GM19025 (cell line): Measurements from ENCODE around the gene ENTREP3.
"Not testable (repeated sequence)": the region's sequence is repeated elsewhere in the genome, so short reads cannot be mapped to it uniquely, and the experiment has no call there.

Experiments
- ATAC-seq: cut with Tn5 transposase; IDR thresholded peaks from one replicate; pipeline ENCODE4 v1.9.1; 2021; ENCODE audit warnings: mild to moderate bottlenecking, low read depth, moderate library complexity; ENCODE audit not compliant: unreplicated experiment

Gene ENTREP3, protein sequence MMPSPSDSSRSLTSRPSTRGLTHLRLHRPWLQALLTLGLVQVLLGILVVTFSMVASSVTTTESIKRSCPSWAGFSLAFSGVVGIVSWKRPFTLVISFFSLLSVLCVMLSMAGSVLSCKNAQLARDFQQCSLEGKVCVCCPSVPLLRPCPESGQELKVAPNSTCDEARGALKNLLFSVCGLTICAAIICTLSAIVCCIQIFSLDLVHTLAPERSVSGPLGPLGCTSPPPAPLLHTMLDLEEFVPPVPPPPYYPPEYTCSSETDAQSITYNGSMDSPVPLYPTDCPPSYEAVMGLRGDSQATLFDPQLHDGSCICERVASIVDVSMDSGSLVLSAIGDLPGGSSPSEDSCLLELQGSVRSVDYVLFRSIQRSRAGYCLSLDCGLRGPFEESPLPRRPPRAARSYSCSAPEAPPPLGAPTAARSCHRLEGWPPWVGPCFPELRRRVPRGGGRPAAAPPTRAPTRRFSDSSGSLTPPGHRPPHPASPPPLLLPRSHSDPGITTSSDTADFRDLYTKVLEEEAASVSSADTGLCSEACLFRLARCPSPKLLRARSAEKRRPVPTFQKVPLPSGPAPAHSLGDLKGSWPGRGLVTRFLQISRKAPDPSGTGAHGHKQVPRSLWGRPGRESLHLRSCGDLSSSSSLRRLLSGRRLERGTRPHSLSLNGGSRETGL

DNA sequence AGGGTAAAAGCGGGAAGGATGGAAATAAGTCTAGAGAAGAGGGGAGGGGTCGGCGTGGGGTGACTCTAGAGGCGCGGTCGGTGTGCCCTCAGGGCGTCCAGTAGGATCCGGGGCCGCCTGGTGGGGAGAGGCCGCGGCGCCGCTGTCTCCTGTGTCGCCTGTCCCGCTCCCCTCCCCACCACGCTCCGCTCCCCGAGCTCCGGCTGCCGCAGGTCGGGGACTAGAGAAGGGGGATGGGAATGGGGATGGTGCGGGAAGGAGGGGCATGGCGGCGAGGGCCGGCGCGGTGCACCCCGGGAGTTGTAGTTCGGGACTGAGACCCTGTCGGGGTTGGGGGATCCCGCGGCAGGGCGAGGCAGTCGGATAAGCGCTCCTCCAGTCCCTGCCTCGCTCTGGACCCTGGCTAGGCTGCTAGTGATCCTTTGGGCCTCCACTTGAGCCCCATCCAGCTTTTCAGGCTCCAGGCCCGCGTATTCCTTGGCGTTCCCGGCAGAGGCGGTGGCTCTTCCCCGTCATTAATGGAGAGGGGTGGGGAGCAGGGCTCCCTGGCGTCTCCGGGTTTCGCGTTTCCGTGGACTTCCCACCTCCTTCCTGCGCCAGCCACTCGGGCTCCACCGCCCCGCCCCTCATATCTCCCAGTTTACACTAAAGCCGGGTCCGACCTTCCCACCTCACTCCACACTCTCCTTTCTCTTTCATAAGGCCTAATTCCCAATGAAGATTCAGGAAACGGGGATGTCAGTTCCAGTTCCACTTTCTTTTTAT, at the start of gene ENTREP3:
TSS of gene ENTREP3 (minus strand) at position 241 of the 765 bp plus-strand sequence. CDS start 606 bp downstream, outside the sequence.
- ATAC-seq: no peak

DNA sequence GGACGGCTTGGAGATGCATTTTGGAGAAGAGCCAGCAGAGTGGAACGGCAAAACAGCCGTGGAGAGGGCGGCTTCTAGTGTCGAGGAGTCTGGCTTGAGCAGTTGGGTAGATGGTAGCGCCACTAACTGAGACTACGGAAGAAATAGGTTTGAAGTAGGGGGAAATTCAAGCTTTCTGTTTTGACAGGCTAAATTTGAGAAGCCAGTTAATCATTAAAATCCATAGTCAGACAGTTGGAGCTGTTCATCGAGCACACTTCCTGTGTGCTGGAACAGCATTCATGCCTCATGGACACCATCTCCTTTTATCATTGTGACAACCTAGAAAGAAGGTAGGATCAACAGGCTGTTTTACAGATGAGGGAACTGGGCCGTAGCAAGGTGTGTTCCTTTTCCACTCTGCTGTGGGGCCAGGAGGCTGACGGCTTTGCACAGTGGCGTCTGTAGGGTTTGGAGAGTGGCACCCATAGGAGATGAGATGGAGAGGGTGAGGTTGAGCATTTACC, 49.3 kb upstream of the ENTREP3 start:
- no peak for ATAC-seq

DNA sequence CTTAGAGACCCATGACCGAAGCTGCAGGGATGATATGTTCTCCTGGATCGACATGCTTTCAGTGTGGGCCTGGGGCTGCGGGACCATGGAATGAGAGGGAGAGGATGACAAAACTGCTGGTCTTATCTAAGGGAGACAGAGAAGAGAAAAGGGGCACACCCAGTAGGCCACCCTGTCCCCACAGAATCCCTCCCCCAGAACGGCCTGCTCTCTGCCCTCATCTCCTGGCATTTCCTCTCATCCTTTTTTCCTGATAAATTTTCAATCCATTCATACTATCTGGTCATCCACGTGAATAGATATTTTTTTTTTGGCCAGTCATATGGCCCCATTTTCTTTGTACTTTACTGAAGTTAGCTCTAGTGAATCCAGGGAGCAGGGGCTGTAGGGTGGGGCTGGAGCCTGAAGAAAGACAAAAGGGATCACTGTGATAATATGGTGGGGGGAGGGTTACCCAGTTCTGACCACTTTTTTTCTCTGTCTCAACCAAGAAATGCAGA, 46.1 kb upstream of the ENTREP3 start, which contains the start of gene PKLR:
TSS of gene PKLR (minus strand) at position 97 of the 500 bp plus-strand sequence. CDS start at position 54, 43 bp downstream.
- ATAC-seq: no peak

DNA sequence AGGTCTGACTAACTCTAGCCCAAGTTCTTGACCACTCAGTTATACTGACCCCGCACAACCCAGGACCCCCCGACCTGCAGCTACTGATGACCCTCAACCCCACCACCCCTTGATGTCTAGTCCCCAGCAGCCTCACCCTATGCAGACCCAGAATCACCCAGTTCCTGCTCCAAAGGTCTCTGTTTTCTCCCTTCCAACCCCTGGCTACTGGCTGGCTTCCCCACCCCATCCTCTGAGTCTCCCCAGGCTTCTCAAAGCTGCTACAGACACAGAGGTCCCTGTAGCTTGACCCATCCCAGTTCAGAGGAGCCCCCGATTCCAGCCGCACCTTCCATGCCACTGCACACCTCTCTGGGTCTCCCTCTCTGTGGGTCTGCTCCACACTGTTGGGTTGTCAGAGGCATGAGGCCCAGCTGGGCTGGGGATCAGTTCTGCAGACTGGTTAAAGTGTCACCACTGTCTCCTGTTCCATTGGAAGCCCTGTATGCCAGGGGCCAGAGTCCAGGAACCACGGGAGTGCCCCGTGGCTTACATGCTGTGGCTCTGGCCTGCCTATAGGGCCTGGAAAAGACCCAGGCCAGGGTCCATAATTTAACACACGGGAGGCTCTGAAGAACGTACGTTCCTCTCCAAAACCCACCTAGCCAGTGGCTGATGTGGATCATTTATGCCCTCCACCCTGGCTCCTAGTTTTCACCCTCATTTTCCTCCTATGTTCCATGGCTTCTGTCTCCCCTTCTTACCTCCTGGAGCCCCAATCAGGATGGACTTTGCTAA, 45.5 kb upstream of the ENTREP3 start:
- no peak for ATAC-seq

DNA sequence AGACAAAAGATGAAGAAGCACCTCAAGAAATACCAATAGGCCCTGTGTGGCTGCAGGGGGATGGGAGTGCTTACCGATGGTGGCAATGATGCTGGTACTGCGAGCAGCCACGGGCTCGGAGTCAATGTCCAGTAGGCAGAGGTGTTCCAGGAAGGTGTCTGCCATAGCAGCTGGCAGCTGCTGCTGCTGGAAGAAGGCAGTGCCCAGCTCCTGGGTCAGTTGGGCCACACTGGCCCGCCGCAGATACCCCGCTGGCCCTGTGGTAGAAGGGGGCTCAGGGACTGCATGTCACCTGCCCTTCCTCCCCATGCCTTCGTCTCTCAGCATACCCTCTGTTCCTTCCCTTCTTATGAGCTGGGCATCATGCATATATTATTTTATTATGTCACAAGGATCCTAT, 44.7 kb upstream of the ENTREP3 start:
- no peak for ATAC-seq

DNA sequence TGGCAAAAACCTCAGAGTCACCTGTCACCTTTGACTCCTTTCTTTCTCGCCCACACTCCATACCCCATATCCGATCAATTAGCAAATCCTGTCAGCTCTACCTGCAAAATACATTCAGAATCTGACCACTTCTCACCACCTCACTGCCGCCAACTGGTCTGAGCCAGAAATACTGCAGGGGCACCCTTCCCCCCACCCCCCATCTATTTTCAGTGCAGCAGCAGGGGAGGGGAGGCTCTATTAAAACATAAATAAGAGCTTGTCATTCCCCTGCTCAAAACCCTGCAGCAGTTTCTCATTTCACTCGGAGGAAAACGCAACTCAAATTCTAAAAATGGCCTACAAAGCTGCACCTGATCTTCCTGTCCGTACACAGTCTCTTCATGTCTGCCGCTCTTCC, 42.1 kb upstream of the ENTREP3 start:
- ATAC-seq: no peak

DNA sequence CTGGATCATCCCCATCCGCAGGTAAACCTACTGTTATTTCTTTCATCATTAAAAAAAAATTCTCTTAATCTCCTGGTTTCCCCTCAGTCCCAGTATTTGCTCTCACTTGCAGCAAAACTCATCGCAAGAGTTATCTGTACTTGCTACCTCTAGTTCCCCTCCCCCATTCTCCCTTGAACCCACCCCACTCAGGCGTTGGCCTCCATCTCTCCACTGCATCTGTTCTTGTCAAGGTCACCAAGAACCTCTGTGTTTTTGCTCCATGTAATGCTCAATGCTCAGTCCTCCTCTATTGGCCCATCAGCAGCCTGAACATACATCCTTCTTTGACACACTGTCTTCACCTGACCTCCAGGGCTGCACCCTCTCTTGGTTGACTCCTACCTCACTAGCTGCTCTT, 41.4 kb upstream of the ENTREP3 start:
- no peak for ATAC-seq

DNA sequence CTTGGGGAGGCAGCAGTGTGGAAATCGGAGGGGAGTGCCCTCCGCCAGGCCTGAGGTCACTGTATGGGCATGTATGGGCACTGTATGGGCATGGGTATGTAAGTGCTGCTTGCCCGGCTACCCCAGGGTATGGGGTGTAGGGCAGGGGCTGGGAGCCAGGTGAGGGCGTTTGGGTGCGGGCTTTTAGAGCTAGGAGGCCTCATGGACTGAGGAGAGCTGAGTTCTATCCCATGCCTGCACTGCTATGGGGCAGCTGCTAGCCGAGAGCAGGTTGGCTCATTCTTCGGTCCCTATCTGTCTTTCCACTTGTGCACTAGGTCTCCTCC, 40.6 kb upstream of the ENTREP3 start:
- ATAC-seq: no peak

DNA sequence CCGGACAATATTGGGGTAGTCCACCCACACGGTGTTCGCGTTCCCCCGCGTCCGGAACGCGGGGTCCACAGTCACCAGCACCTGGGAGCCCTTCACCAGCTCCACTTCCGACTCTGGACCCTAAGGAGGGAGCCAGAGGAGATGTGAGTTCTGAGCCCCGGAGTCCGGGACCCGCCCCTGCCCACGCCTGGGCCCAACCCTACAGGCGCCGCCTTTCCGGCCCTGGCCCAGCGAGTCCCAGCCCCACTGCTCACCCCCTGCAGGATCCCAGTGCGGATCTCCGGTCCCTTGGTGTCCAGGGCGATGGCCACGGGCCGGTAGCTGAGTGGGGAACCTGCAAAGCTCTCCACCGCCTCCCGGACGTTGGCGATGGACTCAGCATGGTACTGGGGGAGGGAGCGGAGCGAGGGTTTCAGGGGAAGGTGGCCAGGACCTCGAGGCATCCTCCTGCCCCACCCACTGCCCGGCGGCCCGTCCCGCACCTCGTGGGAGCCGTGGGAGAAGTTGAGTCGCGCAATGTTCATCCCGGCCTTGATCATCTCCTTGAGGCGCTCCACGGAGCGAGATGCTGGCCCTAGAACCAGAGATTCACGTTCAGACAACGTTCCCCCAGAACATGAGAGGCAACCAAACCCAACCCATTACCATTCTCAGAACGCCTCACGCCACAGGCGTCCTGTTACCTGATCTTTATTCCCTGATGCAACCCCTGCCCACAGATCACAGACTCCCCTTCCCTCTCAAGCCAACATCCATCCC, 40.1 kb upstream of the ENTREP3 start:
- ATAC-seq: no peak

DNA sequence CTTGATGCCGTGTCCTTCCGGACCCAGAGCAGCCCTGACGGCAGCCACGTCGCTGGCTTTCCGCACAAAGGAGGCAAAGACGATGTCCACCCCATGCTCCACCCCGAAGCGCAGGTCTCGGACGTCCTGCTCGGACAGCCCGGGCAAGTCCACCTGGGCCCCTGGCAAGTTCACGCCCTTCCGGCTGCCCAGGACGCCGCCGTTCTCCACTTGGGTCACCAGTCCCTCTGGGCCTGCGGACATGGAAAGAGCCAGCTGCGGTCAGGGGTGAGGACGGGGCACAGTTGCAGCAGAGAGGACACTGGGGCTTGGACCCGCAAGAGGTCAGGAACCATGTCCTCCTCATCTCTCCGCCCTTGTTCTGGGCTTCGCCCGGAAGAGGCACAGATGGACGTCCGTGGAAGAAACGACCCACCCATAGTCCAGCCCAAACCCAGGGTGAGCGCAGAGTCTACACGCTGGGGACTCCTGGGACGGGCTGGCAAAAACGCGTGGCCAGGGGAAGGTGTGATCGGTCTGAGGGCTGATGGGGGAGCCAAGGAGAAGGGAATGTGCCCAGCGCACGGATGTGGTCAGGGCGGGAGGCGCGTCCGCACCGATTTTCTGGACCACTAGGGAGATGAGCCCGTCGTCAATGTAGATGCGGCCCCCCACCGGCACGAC, 39.4 kb upstream of the ENTREP3 start:
- no peak for ATAC-seq

DNA sequence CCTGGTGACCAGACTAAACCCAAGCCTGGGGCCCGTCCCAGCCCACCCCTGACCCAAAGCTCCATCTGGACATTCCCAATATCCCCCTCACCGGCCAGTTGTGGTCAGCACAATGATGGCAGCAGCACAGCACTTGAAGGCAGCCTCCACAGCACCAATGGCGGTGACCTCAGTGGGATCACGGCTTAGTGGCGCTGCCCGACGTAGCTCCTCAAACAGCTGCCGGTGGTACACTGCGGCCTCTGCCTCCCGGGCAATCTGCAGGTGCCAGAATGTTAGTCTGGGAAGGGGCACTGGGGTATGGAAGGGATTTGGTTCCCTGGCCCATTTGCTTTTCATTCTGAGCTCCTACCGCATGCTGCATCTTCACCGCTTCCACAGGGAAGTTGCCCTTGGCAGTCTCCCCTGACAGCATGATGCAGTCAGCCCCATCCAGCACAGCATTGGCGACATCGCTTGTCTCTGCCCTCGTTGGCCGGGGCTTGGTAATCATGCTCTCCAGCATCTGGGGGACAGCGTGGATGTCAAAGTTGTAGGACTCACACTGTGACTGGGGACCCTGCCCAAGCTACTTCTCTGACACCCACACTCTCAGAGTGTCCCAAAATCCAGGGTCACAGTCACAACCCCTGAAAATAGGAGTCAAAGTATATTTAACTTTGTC, 37.9 kb upstream of the ENTREP3 start:
- ATAC-seq: no peak

DNA sequence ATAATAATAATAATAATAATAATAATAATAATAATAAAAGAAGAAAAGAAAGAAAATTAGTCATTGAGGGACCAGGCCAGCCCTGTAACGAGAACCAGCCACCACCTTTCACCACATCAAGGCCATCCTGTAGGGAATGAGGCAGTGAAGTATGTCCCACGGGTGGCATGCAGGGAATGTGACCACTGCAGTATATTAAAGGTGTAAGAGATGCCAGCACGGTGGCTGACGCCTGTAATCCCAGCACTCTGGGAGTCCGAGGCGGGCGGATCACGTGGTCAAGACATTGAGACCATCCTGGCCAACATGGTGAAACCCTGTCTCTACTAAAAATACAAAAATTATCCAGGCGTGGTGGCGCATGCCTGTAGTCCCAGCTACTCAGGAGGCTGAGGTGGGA, 35.7 kb upstream of the ENTREP3 start:
- not testable (repeated sequence) for ATAC-seq

DNA sequence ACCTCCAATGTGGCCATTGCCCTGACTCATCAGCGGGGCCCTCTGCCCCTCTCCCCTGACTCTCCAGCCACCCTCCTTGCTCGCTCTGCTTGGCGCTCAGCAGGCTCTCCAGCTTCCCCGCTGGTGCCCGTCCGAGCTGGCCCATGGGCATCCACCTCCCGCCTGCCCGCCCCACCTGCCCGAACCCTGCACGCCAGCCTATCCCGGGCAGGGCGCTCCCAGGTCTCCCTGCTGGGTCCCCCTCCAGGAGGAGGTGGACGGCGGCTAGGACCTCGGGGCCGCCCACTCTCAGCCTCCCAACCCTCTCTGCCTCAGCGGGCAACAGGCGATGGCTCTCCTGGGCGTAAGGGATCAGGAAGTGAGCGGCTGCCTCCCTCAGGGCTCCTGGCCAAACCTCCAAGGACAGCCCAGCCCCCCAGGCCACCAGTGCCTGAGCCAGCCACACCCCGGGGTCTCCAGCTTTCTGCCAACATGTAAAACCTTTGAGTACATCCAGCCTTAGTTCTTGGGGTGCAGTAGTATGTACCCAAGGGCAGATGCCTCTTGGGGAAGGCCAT, 32.8 kb upstream of the ENTREP3 start:
- ATAC-seq: no peak

DNA sequence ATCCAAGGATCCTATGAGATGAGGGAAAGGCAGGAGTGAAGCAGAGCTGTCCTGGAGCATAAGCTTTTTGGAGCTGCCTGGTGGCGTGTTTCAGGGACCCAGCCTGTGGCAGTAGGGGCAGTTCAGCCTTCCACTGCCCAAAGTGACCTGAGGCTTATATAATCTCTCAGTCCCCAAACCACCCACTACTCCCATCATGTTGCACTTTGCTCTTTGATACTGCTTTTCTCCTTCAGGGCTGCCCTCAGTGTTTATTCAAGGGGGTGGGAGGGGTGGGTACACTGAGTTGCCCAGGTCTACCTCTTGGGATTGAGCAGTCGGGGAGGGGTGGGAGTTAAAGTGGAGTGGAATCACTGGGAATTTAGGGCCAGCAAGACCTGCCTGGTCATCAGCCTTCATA, 31.3 kb upstream of the ENTREP3 start:
- ATAC-seq: no peak

DNA sequence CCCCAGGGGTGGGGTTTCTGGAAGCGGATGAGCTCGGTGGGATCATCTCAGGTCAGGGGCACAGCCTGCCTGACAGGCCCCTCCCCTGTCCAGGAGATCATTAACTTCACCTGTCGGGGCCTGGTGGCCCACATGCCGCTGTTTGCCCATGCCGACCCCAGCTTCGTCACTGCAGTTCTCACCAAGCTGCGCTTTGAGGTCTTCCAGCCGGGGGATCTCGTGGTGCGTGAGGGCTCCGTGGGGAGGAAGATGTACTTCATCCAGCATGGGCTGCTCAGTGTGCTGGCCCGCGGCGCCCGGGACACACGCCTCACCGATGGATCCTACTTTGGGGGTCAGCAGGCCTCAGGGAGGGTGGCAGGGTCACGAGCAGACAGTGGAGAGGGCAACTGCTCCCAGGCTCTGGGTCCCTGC, 30.4 kb upstream of the ENTREP3 start:
- ATAC-seq: no peak

DNA sequence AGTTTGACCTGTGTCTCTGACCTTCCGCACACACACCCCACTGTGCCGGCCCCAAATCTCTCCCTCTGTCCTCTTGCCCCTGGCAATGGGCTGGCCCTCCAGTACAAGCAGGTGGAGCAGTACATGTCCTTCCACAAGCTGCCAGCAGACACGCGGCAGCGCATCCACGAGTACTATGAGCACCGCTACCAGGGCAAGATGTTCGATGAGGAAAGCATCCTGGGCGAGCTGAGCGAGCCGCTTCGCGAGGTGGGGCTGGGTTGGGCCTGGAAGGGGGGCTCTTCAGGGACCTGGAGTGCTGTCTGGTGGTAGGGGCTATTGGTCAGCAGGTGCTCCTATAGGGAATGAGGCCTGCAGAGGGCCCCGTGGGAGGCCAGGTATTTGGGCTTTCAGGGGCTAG, 29.8 kb upstream of the ENTREP3 start:
- ATAC-seq: no peak

DNA sequence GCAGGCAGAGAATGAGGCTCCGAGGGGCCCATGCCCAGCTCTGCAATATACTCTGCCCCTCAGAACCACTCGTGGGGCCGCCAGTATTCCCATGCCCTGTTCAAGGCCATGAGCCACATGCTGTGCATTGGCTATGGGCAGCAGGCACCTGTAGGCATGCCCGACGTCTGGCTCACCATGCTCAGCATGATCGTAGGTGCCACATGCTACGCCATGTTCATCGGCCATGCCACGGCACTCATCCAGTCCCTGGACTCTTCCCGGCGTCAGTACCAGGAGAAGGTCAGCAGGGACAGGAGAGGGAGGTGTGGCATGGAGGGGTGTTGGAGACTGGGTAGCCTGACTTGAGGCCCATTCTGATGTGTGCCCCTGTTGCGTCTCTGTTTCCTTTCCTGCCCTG, 29.2 kb upstream of the ENTREP3 start:
- no peak for ATAC-seq

DNA sequence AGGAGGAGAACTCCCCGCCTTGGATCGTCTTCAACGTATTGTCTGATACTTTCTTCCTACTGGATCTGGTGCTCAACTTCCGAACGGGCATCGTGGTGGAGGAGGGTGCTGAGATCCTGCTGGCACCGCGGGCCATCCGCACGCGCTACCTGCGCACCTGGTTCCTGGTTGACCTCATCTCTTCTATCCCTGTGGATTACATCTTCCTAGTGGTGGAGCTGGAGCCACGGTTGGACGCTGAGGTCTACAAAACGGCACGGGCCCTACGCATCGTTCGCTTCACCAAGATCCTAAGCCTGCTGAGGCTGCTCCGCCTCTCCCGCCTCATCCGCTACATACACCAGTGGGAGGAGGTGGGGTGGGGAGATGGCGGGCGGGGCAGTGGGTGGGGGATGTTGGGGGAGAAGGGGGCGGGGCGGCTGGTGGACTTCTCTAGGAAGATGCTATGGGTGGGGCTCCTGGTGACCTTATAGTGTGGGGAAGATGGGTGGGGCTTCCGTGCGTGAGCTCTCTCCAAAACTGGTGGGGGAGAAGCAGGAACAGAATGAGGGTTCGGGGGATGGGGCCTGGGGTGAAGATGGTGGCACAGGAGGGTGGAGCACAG, 27.3 kb upstream of the ENTREP3 start:
- no peak for ATAC-seq
